GM23338 (cell line): ENCODE results near the gene WNT4. TPM values are rescaled to one million over a fixed set of nuclear protein-coding genes. Genes with fewer than 3 reads are reported as not detected.

Experiments used
- ATAC-seq: fragments of 200-7000 bp; cut with Tn5 transposase; 3 replicates; pipeline ENCODE4 v1.9.1; 2020
- DNase-seq: peaks from one replicate; pipeline ENCODE4 v3.0.0-alpha.2; 2015; ENCODE audit warnings: low spot score
- H2AFZ ChIP-seq: fragments of 200-600 bp; sonication (generic); 2 replicates; pipeline ENCODE4 v1.8.0; 2016; ENCODE audit warnings: antibody characterized with exemption, mild to moderate bottlenecking, moderate library complexity
- H3F3A ChIP-seq: fragments of 200-600 bp; sonication (generic); replicated peaks from 2 replicates; pipeline ENCODE4 v1.8.0; 2017; ENCODE audit warnings: antibody characterized with exemption, mixed run types, low read depth
- H3K27ac ChIP-seq: fragments of 200-600 bp; sonication (generic); 2 replicates; pipeline ENCODE4 v1.6.1; 2016; ENCODE audit warnings: low read depth
- H3K27me3 ChIP-seq: fragments of 200-600 bp; sonication (generic); 2 replicates; pipeline ENCODE4 v1.8.0; 2016; ENCODE audit warnings: mild to moderate bottlenecking, mixed run types, moderate library complexity; ENCODE audit not compliant: insufficient read depth
- H3K36me3 ChIP-seq: fragments of 200-600 bp; sonication (generic); 2 replicates; pipeline ENCODE4 v1.8.0; 2016; ENCODE audit warnings: mild to moderate bottlenecking; ENCODE audit not compliant: insufficient read depth
- H3K4me1 ChIP-seq: fragments of 200-600 bp; sonication (generic); 2 replicates; pipeline ENCODE4 v1.8.0; 2016; ENCODE audit warnings: mild to moderate bottlenecking, moderate library complexity; ENCODE audit not compliant: insufficient read depth
- H3K4me2 ChIP-seq: fragments of 200-600 bp; sonication (generic); 2 replicates; pipeline ENCODE4 v1.7.1; 2017; ENCODE audit warnings: mixed run types
- H3K4me3 ChIP-seq: fragments of 200-600 bp; sonication (generic); 2 replicates; pipeline ENCODE4 v1.6.1; 2016; ENCODE audit warnings: mixed run types
- H3K79me2 ChIP-seq: fragments of 200-600 bp; sonication (generic); replicated peaks from 2 replicates; pipeline ENCODE4 v1.8.0; 2017; ENCODE audit warnings: mild to moderate bottlenecking; ENCODE audit not compliant: insufficient read depth
- H3K9me2 ChIP-seq: fragments of 200-600 bp; sonication (generic); 2 replicates; pipeline ENCODE4 v1.8.0; 2017; ENCODE audit not compliant: insufficient read depth
- H4K20me1 ChIP-seq: fragments of 200-600 bp; sonication (generic); replicated peaks from 2 replicates; pipeline ENCODE4 v1.8.0; 2017; ENCODE audit warnings: mild to moderate bottlenecking; ENCODE audit not compliant: insufficient read depth
- H3K27ac Mint-ChIP-seq: 2 replicates; pipeline ENCODE4 v1.8.0; 2020; ENCODE audit warnings: inconsistent platforms, mild to moderate bottlenecking, moderate library complexity, mixed read lengths
- H3K27me3 Mint-ChIP-seq: 3 replicates; pipeline ENCODE4 v1.8.0; 2022; ENCODE audit warnings: low read depth, mild to moderate bottlenecking, moderate library complexity, mixed read lengths, inconsistent platforms; ENCODE audit not compliant: insufficient read depth, poor library complexity
- H3K36me3 Mint-ChIP-seq: 3 replicates; pipeline ENCODE4 v1.8.0; 2021; ENCODE audit warnings: low read depth, mild to moderate bottlenecking, inconsistent platforms, moderate library complexity, mixed read lengths
- H3K4me1 Mint-ChIP-seq: 3 replicates; pipeline ENCODE4 v1.8.0; 2020; ENCODE audit warnings: mild to moderate bottlenecking, inconsistent platforms, mixed read lengths
- H3K4me3 Mint-ChIP-seq: 3 replicates; pipeline ENCODE4 v1.8.0; 2021; ENCODE audit warnings: moderate library complexity, mild to moderate bottlenecking, inconsistent platforms, mixed read lengths
- H3K9me3 Mint-ChIP-seq: 3 replicates; pipeline ENCODE4 v1.8.0; 2020; ENCODE audit warnings: moderate library complexity, mild to moderate bottlenecking, inconsistent platforms, mixed read lengths
- EZH2 ChIP-seq: fragments of 200-600 bp; sonication (generic); IDR thresholded peaks from one replicate; pipeline ENCODE4 v1.8.0; 2017; ENCODE audit warnings: antibody characterized with exemption, mild to moderate bottlenecking, low read depth; ENCODE audit not compliant: unreplicated experiment
- EZH2phosphoT487 ChIP-seq: fragments of 200-600 bp; sonication (generic); IDR thresholded peaks from one replicate; pipeline ENCODE4 v1.8.1; 2018; ENCODE audit warnings: antibody characterized with exemption; ENCODE audit not compliant: unreplicated experiment
- NANOG ChIP-seq: IDR thresholded peaks from 2 replicates; pipeline ENCODE4 v1.6.1; 2016; ENCODE audit warnings: antibody characterized with exemption, borderline replicate concordance
- POLR2AphosphoS5 ChIP-seq: IDR thresholded peaks from 2 replicates; pipeline ENCODE4 v1.6.1; 2016; ENCODE audit warnings: antibody characterized with exemption, low read depth
- ZNF114 ChIP-seq: fragments of 250-450 bp; sonication (Bioruptor Pico); IDR thresholded peaks from 2 replicates; pipeline ENCODE4 v1.5.0; 2020; ENCODE audit warnings: mild to moderate bottlenecking, moderate library complexity
- ZNF331 ChIP-seq: fragments of 250-450 bp; sonication (Bioruptor Pico); IDR thresholded peaks from 2 replicates; pipeline ENCODE4 v1.5.0; 2020; ENCODE audit warnings: low read depth, mild to moderate bottlenecking, moderate library complexity
- polyA plus RNA-seq: library from polyadenylated mRNA; unstranded; fragments of >200 nt; fragmentation: Nextera tagmentation; extraction: Ambion mirVana; gene quantifications from 2 replicates; pipeline ENCODE4 v1.2.1, GENCODE V29; 2016
- total RNA-seq: library from RNA; depleted of rRNA; stranded (reverse); fragments of >200 nt; shearing (Covaris generic); gene quantifications from 2 replicates; pipeline ENCODE4 v1.2.3, GENCODE V29; 2014
- TF ChIP-seq, protein P1 (sequence below), 2 experiments: fragments of 200-600 bp in 1 of 2; sonication (generic) in 1 of 2; conservative IDR thresholded peaks; 2 replicates each; pipeline versions ENCODE4 v1.5.1 to v1.6.1; 2016 to 2017; ENCODE audit warnings: antibody characterized with exemption in 2 of 2, low read depth in 2 of 2, mild to moderate bottlenecking in 2 of 2, moderate library complexity in 1 of 2
- TF ChIP-seq, protein P2 (sequence below): IDR thresholded peaks from 2 replicates; pipeline ENCODE4 v1.6.1; 2016; ENCODE audit warnings: antibody characterized with exemption
- TF ChIP-seq, protein P3 (sequence below): fragments of 250-450 bp; sonication (Bioruptor Pico); IDR thresholded peaks from 2 replicates; pipeline ENCODE4 v1.5.0; 2020; ENCODE audit warnings: mild to moderate bottlenecking, moderate library complexity

The WNT4 gene
- total and polyA plus RNA-seq, 2 experiments from 2014 or later = 0.59 to 0.79 TPM

DNA sequence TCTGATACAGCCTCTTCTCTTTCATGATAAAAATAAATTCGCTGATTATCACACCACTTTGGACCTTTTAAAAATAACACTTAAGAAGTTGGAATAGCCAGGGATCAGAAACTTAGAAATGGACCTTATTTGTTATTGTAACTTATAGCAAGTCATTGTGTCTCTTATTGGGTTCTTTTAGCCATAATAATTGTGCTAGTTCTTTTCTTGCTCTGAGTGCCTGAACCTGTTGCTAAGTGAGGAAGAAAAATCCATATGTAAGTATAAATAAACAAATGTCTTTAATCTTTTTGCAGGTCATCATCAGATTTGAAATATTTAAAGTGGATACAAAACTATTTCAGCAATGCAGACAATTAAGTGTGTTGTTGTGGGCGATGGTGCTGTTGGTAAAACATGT is 64.8 kb downstream of the WNT4 start:
- Mint-ChIP-seq H3K27ac (no peak overlapping the region), H3K4me3 (no peak overlapping the region), H3K27me3 (no peaks in the 10 kb centered on the region), H3K9me3 (no peaks in the 10 kb centered on the region), H3K36me3 (peaks cover 21% of the 10 kb centered on the region), H3K4me1 (peaks cover 32% of the 10 kb centered on the region)
- no peak overlapping the region for H3K4me2 ChIP-seq
- H3K4me3 ChIP-seq = no peak overlapping the region
- ATAC-seq (no peak), DNase-seq (no peak)
- H3K9me2 ChIP-seq = peaks cover 3% of the 10 kb centered on the region; the same call in 1 of the 2 replicates
- H3K27ac ChIP-seq = no peak overlapping the region
- H2AFZ ChIP-seq = no peak overlapping the region
- TF ChIP-seq, protein P1, sequence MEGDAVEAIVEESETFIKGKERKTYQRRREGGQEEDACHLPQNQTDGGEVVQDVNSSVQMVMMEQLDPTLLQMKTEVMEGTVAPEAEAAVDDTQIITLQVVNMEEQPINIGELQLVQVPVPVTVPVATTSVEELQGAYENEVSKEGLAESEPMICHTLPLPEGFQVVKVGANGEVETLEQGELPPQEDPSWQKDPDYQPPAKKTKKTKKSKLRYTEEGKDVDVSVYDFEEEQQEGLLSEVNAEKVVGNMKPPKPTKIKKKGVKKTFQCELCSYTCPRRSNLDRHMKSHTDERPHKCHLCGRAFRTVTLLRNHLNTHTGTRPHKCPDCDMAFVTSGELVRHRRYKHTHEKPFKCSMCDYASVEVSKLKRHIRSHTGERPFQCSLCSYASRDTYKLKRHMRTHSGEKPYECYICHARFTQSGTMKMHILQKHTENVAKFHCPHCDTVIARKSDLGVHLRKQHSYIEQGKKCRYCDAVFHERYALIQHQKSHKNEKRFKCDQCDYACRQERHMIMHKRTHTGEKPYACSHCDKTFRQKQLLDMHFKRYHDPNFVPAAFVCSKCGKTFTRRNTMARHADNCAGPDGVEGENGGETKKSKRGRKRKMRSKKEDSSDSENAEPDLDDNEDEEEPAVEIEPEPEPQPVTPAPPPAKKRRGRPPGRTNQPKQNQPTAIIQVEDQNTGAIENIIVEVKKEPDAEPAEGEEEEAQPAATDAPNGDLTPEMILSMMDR (conservative IDR thresholded peaks at IDR 0.05; ENCODE audit: low read depth in 2 of 2) = no peak
- TF ChIP-seq, protein P2, sequence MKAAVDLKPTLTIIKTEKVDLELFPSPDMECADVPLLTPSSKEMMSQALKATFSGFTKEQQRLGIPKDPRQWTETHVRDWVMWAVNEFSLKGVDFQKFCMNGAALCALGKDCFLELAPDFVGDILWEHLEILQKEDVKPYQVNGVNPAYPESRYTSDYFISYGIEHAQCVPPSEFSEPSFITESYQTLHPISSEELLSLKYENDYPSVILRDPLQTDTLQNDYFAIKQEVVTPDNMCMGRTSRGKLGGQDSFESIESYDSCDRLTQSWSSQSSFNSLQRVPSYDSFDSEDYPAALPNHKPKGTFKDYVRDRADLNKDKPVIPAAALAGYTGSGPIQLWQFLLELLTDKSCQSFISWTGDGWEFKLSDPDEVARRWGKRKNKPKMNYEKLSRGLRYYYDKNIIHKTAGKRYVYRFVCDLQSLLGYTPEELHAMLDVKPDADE = no peak
- no peak for TF ChIP-seq EZH2phosphoT487
- TF ChIP-seq EZH2 = no peak
- TF ChIP-seq ZNF114 (CRISPR knock-in tag) = no peak
- TF ChIP-seq ZNF331 (CRISPR knock-in tag) = no peak
- no peak for TF ChIP-seq POLR2AphosphoS5
- TF ChIP-seq, protein P3, sequence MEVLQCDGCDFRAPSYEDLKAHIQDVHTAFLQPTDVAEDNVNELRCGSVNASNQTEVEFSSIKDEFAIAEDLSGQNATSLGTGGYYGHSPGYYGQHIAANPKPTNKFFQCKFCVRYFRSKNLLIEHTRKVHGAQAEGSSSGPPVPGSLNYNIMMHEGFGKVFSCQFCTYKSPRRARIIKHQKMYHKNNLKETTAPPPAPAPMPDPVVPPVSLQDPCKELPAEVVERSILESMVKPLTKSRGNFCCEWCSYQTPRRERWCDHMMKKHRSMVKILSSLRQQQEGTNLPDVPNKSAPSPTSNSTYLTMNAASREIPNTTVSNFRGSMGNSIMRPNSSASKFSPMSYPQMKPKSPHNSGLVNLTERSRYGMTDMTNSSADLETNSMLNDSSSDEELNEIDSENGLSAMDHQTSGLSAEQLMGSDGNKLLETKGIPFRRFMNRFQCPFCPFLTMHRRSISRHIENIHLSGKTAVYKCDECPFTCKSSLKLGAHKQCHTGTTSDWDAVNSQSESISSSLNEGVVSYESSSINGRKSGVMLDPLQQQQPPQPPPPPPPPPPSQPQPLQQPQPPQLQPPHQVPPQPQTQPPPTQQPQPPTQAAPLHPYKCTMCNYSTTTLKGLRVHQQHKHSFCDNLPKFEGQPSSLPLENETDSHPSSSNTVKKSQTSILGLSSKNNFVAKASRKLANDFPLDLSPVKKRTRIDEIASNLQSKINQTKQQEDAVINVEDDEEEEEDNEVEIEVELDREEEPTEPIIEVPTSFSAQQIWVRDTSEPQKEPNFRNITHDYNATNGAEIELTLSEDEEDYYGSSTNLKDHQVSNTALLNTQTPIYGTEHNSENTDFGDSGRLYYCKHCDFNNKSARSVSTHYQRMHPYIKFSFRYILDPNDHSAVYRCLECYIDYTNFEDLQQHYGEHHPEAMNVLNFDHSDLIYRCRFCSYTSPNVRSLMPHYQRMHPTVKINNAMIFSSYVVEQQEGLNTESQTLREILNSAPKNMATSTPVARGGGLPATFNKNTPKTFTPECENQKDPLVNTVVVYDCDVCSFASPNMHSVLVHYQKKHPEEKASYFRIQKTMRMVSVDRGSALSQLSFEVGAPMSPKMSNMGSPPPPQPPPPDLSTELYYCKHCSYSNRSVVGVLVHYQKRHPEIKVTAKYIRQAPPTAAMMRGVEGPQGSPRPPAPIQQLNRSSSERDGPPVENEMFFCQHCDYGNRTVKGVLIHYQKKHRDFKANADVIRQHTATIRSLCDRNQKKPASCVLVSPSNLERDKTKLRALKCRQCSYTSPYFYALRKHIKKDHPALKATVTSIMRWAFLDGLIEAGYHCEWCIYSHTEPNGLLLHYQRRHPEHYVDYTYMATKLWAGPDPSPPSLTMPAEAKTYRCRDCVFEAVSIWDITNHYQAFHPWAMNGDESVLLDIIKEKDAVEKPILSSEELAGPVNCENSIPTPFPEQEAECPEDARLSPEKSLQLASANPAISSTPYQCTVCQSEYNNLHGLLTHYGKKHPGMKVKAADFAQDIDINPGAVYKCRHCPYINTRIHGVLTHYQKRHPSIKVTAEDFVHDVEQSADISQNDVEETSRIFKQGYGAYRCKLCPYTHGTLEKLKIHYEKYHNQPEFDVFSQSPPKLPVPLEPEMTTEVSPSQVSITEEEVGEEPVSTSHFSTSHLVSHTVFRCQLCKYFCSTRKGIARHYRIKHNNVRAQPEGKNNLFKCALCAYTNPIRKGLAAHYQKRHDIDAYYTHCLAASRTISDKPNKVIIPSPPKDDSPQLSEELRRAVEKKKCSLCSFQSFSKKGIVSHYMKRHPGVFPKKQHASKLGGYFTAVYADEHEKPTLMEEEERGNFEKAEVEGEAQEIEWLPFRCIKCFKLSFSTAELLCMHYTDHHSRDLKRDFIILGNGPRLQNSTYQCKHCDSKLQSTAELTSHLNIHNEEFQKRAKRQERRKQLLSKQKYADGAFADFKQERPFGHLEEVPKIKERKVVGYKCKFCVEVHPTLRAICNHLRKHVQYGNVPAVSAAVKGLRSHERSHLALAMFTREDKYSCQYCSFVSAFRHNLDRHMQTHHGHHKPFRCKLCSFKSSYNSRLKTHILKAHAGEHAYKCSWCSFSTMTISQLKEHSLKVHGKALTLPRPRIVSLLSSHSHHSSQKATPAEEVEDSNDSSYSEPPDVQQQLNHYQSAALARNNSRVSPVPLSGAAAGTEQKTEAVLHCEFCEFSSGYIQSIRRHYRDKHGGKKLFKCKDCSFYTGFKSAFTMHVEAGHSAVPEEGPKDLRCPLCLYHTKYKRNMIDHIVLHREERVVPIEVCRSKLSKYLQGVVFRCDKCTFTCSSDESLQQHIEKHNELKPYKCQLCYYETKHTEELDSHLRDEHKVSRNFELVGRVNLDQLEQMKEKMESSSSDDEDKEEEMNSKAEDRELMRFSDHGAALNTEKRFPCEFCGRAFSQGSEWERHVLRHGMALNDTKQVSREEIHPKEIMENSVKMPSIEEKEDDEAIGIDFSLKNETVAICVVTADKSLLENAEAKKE (CRISPR knock-in tag) = no peak
- TF ChIP-seq NANOG = no peak
- peaks cover 23% of the 10 kb centered on the region for H4K20me1 ChIP-seq
- H3K36me3 ChIP-seq = peaks cover 6% of the 10 kb centered on the region; the same call in 1 of the 2 replicates
- H3K79me2 ChIP-seq = peaks cover 100% of the 10 kb centered on the region
- H3F3A ChIP-seq = no peaks in the 10 kb centered on the region; the same call in 1 of the 2 replicates
- H3K27me3 ChIP-seq = no peaks in the 10 kb centered on the region
- H3K4me1 ChIP-seq = peaks cover 36% of the 10 kb centered on the region
